ENCODE results near the gene ANKRD55. TPM values are rescaled to one million over a fixed set of nuclear protein-coding genes. Genes with fewer than 3 reads are reported as not detected.

ANKRD55 gene
- total and polyA plus RNA-seq, 9 of the 15 experiments (the other 6 are each of a cell fraction or from before 2014, with no cell fraction given) = 3.4 to 10.6 (median 6.5) TPM

GRCh38 chr5:56253924-56254323 lies 20.8 kb upstream of the ANKRD55 start (continued):
- TF ChIP-seq RREB1 (CRISPR knock-in tag; IDR thresholded peaks at IDR 0.05) (no peak), SRSF9 (IDR thresholded peaks at IDR 0.05; ENCODE audit: borderline replicate concordance, low read depth, low read length) (no peak), SMARCA5 (IDR thresholded peaks at IDR 0.05) (no peak), ZNF76 (CRISPR knock-in tag; IDR thresholded peaks at IDR 0.05; ENCODE audit: borderline replicate concordance) (no peak), ZNF592 (IDR thresholded peaks at IDR 0.05) (peak; percentile 63; the same call in 1 of the 2 replicates), RNF2 (IDR thresholded peaks at IDR 0.05) (no peak), KDM1A (IDR thresholded peaks at IDR 0.05) (no peak), TAF9B (IDR thresholded peaks at IDR 0.05; ENCODE audit: partially characterized antibody) (no peak), NR2C1 (IDR thresholded peaks at IDR 0.05) (no peak), NR2C1 (tag; IDR thresholded peaks at IDR 0.05) (no peak), TSC22D4 (tag; IDR thresholded peaks at IDR 0.05) (no peak), MBD2 (IDR thresholded peaks at IDR 0.05; ENCODE audit: borderline replicate concordance, low read depth) (no peak)
- TF ChIP-seq, protein P1, sequence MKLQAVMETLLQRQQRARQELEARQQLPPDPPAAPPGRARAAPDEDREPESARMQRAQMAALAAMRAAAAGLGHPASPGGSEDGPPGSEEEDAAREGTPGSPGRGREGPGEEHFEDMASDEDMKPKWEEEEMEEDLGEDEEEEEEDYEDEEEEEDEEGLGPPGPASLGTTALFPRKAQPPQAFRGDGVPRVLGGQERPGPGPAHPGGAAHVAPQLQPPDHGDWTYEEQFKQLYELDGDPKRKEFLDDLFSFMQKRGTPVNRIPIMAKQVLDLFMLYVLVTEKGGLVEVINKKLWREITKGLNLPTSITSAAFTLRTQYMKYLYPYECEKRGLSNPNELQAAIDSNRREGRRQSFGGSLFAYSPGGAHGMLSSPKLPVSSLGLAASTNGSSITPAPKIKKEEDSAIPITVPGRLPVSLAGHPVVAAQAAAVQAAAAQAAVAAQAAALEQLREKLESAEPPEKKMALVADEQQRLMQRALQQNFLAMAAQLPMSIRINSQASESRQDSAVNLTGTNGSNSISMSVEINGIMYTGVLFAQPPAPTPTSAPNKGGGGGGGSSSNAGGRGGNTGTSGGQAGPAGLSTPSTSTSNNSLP (IDR thresholded peaks at IDR 0.05; ENCODE audit: borderline replicate concordance, low read depth, low read length) = no peak
- TF ChIP-seq, protein P2, sequence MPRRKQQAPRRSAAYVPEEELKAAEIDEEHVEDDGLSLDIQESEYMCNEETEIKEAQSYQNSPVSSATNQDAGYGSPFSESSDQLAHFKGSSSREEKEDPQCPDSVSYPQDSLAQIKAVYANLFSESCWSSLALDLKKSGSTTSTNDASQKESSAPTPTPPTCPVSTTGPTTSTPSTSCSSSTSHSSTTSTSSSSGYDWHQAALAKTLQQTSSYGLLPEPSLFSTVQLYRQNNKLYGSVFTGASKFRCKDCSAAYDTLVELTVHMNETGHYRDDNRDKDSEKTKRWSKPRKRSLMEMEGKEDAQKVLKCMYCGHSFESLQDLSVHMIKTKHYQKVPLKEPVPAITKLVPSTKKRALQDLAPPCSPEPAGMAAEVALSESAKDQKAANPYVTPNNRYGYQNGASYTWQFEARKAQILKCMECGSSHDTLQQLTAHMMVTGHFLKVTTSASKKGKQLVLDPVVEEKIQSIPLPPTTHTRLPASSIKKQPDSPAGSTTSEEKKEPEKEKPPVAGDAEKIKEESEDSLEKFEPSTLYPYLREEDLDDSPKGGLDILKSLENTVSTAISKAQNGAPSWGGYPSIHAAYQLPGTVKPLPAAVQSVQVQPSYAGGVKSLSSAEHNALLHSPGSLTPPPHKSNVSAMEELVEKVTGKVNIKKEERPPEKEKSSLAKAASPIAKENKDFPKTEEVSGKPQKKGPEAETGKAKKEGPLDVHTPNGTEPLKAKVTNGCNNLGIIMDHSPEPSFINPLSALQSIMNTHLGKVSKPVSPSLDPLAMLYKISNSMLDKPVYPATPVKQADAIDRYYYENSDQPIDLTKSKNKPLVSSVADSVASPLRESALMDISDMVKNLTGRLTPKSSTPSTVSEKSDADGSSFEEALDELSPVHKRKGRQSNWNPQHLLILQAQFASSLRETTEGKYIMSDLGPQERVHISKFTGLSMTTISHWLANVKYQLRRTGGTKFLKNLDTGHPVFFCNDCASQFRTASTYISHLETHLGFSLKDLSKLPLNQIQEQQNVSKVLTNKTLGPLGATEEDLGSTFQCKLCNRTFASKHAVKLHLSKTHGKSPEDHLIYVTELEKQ (CRISPR knock-in tag; IDR thresholded peaks at IDR 0.05) = no peak

Measured in K562 (cell line).